GM12878 (cell line): ENCODE results near the gene S100A6. TPM values are rescaled to one million over a fixed set of nuclear protein-coding genes. Genes with fewer than 3 reads are reported as not detected.
A peak's percentile ranks its signal among the peaks of the same experiment; 100 is the strongest.

Experiments used
- ATAC-seq: fragments of 200-7000 bp; cut with Tn5 transposase; 3 replicates; pipeline ENCODE4 v1.9.1; 2020; ENCODE audit warnings: mild to moderate bottlenecking, moderate library complexity
- BruUV-seq: library from RNA; stranded (reverse); fragments of 400-500 nt; replicated peaks from 2 replicates; lab custom pipeline; 2021; lab: Mats Ljungman, UMichigan
- CTCF ChIA-PET: fragments of 300-600 bp; sonication (Branson Sonifier 250); formaldehyde crosslinking; extraction: SDS; loops from one replicate; lab custom pipeline; 2021; ENCODE audit warnings: inconsistent platforms; lab: Yijun Ruan, JAX
- POLR2A ChIA-PET: fragments of 350-600 bp; formaldehyde crosslinking; extraction: SDS; loops from one replicate; lab custom pipeline; 2021; ENCODE audit warnings: inconsistent platforms; lab: Charles Lee
- RAD21 ChIA-PET: fragments of 300-600 bp; sonication (Branson Sonifier 250); formaldehyde crosslinking; loops from one replicate; lab custom pipeline; 2023; ENCODE audit warnings: antibody characterized with exemption; ENCODE audit not compliant: unreplicated experiment; lab: Charles Lee
- SMC1A ChIA-PET: fragments of 300-600 bp; sonication (Branson Sonifier 250); formaldehyde crosslinking; loops from one replicate; lab custom pipeline; 2023; ENCODE audit not compliant: unreplicated experiment, uncharacterized antibody; lab: Charles Lee
- DNase-seq: peaks from one replicate; pipeline ENCODE4 v3.0.0-alpha.2; 2011; ENCODE audit warnings: low read depth, low spot score
- FAIRE-seq: peaks from 3 replicates; lab custom pipeline; 2011; peaks lifted over from hg19 to GRCh38; lab: Jason Lieb, UNC
- H2AFZ ChIP-seq: 2 replicates; pipeline ENCODE4 v1.6.0; 2011; ENCODE audit warnings: low read depth, low read length, control low read depth; ENCODE audit not compliant: control insufficient read depth
- H3K27ac ChIP-seq: 2 replicates; pipeline ENCODE4 v1.5.1; 2011; ENCODE audit warnings: control low read depth; ENCODE audit not compliant: control insufficient read depth, insufficient read depth
- H3K27me3 ChIP-seq, 2 experiments: replicated peaks in 1 of 2; 2 replicates each; pipeline versions ENCODE4 v1.6.0 to v1.6.1; 2011; ENCODE audit warnings: low read length in 1 of 2; ENCODE audit not compliant: control insufficient read depth in 2 of 2, insufficient read depth in 2 of 2
- H3K36me3 ChIP-seq, 2 experiments: 2 replicates each; pipeline ENCODE4 v1.5.1; 2011; ENCODE audit warnings: low read length in 1 of 2; ENCODE audit not compliant: control insufficient read depth in 2 of 2, insufficient read depth in 2 of 2
- H3K4me1 ChIP-seq: 2 replicates; pipeline ENCODE4 v1.6.1; 2011; ENCODE audit warnings: mild to moderate bottlenecking, low read length, moderate library complexity, mixed read lengths; ENCODE audit not compliant: control insufficient read depth, insufficient read depth
- H3K4me2 ChIP-seq: 2 replicates; pipeline ENCODE4 v1.6.0; 2011; ENCODE audit warnings: control low read depth; ENCODE audit not compliant: control insufficient read depth, insufficient read depth
- H3K4me3 ChIP-seq: fragments of 200-600 bp; sonication (generic); 2 replicates; pipeline ENCODE4 v1.5.1; 2016
- H3K79me2 ChIP-seq: 2 replicates; pipeline ENCODE4 v1.6.0; 2011; ENCODE audit warnings: low read length; ENCODE audit not compliant: control insufficient read depth, insufficient read depth
- H3K9ac ChIP-seq: 2 replicates; pipeline ENCODE4 v1.8.0; 2011; ENCODE audit warnings: low read length, control low read depth, mixed read lengths; ENCODE audit not compliant: control insufficient read depth, insufficient read depth
- H3K9me3 ChIP-seq: replicated peaks from 3 replicates; pipeline ENCODE4 v1.5.1; 2011; ENCODE audit warnings: mild to moderate bottlenecking, low read length; ENCODE audit not compliant: control insufficient read depth, insufficient read depth
- H4K20me1 ChIP-seq: 2 replicates; pipeline ENCODE4 v1.6.0; 2011; ENCODE audit not compliant: control insufficient read depth, insufficient read depth
- ATF7 ChIP-seq: fragments of 450-650 bp; IDR thresholded peaks from 2 replicates; pipeline ENCODE4 v1.6.1; 2016; ENCODE audit warnings: low read depth, mild to moderate bottlenecking
- BHLHE40 ChIP-seq, 2 experiments: fragments of 450-650 bp in 1 of 2; IDR thresholded peaks; 2 replicates each; pipeline ENCODE4 v1.6.1; 2011 to 2017; ENCODE audit warnings: low read depth in 2 of 2, borderline replicate concordance in 1 of 2, improper control_type of control experiment in 1 of 2, low read length in 1 of 2, mild to moderate bottlenecking in 1 of 2
- CREB1 ChIP-seq: IDR thresholded peaks from 2 replicates; pipeline ENCODE4 v1.6.1; 2012; ENCODE audit warnings: low read depth, mild to moderate bottlenecking, inconsistent platforms
- GATAD2B ChIP-seq: fragments of 450-650 bp; conservative IDR thresholded peaks from 2 replicates; pipeline ENCODE4 v1.6.1; 2017; ENCODE audit warnings: low read depth, mild to moderate bottlenecking, moderate library complexity
- HDAC6 ChIP-seq: fragments of 200-600 bp; sonication (generic); IDR thresholded peaks from one replicate; pipeline ENCODE4 v1.8.0; 2017; ENCODE audit warnings: antibody characterized with exemption; ENCODE audit not compliant: unreplicated experiment
- MEF2B ChIP-seq: fragments of 450-650 bp; IDR thresholded peaks from 2 replicates; pipeline ENCODE4 v1.6.1; 2018; ENCODE audit warnings: mild to moderate bottlenecking, moderate library complexity; ENCODE audit not compliant: partially characterized antibody, poor library complexity, severe bottlenecking
- MTA2 ChIP-seq: fragments of 450-650 bp; IDR thresholded peaks from 2 replicates; pipeline ENCODE4 v1.6.1; 2016; ENCODE audit warnings: low read depth, mild to moderate bottlenecking, moderate library complexity
- POLR2A ChIP-seq: IDR thresholded peaks from 2 replicates; pipeline ENCODE4 v1.6.1; 2011; ENCODE audit warnings: low read depth, mild to moderate bottlenecking, low read length
- RB1 ChIP-seq: fragments of 450-650 bp; formaldehyde crosslinking; IDR thresholded peaks from 2 replicates; pipeline ENCODE4 v1.6.1; 2017; ENCODE audit warnings: mild to moderate bottlenecking, borderline replicate concordance
- SMARCA5 ChIP-seq: fragments of 450-650 bp; IDR thresholded peaks from 2 replicates; pipeline ENCODE4 v1.6.1; 2017; ENCODE audit warnings: mild to moderate bottlenecking
- STAT3 ChIP-seq: IDR thresholded peaks from 2 replicates; pipeline ENCODE4 v1.6.1; 2011; ENCODE audit warnings: low read depth, low read length, improper control_type of control experiment
- SUPT20H ChIP-seq: IDR thresholded peaks from 2 replicates; pipeline ENCODE4 v1.6.1; 2011; ENCODE audit warnings: low read depth, mild to moderate bottlenecking, low read length, moderate library complexity, borderline replicate concordance; ENCODE audit not compliant: control insufficient read depth
- TCF12 ChIP-seq: IDR thresholded peaks from 2 replicates; pipeline ENCODE4 v1.6.1; 2011; ENCODE audit warnings: low read depth, mild to moderate bottlenecking, low read length
- ZNF622 ChIP-seq: fragments of 450-650 bp; IDR thresholded peaks from 2 replicates; pipeline ENCODE4 v1.6.1; 2017; ENCODE audit warnings: mild to moderate bottlenecking, inconsistent platforms
- WGBS: methylation state at CpG from one replicate; pipeline ENCODE4 v1.1.6; 2016; ENCODE audit warnings: low lambda C conversion rate; ENCODE audit not compliant: insufficient replicate concordance, insufficient coverage; ENCODE audit errors: missing lambda C conversion rate; 5-methylcytosine and 5-hydroxymethylcytosine counted together
- in situ Hi-C: fragments of 300-500 bp; cut with MboI; formaldehyde crosslinking; loops from 9 replicates; pipeline ENCODE4 v1.14.3; 2018; ENCODE audit warnings: mixed read lengths
- intact Hi-C: fragments of 100-400 bp; cut with micrococcal nuclease; formaldehyde crosslinking; loops from one replicate; pipeline ENCODE4 v1.14.2; 2022; ENCODE audit not compliant: unreplicated experiment
- polyA plus RNA-seq, 11 experiments: library from polyadenylated mRNA; depleted of rRNA in 4 of 11; unstranded in 6 of 11; stranded (reverse) in 5 of 11; fragments of >200 nt; fragmentation: Nextera tagmentation in 4 of 11; fragmentation: Illumina TruSeq in 1 of 11; extraction: Ambion mirVana in 4 of 11; extraction: Trizol in 1 of 11; gene quantifications; 1 replicate in 1 of 11; 2 replicates in 10 of 11; pipeline versions ENCODE4 v1.2.1 to v1.2.3, GENCODE V29; 2011 to 2016; ENCODE audit warnings: inconsistent platforms in 2 of 11, missing spikeins in 2 of 11, low read depth in 1 of 11
- total RNA-seq, 4 experiments: library from RNA; depleted of rRNA in 3 of 4; stranded (reverse); fragments of >200 nt in 3 of 4; fragmentation: Illumina TruSeq in 1 of 4; extraction: Trizol in 1 of 4; gene quantifications; 2 replicates each; pipeline versions ENCODE4 v1.2.1 to v1.2.3, GENCODE V29; 2013 to 2021
- TF ChIP-seq, protein P1 (sequence below): fragments of 450-650 bp; IDR thresholded peaks from 2 replicates; pipeline ENCODE4 v1.6.1; 2017; ENCODE audit warnings: borderline replicate concordance
- TF ChIP-seq, protein P2 (sequence below): fragments of 450-650 bp; formaldehyde crosslinking; IDR thresholded peaks from 2 replicates; pipeline ENCODE4 v1.4.0; 2020; ENCODE audit warnings: mild to moderate bottlenecking, moderate library complexity
- TF ChIP-seq, protein P3 (sequence below): IDR thresholded peaks from 2 replicates; pipeline ENCODE4 v1.6.1; 2012; ENCODE audit warnings: low read depth, low read length, improper control_type of control experiment
- TF ChIP-seq, protein P4 (sequence below): fragments of 450-650 bp; IDR thresholded peaks from 2 replicates; pipeline ENCODE4 v1.6.1; 2016; ENCODE audit warnings: mild to moderate bottlenecking

Gene S100A6
- total and polyA plus RNA-seq, 10 of the 15 experiments (the other 5 are each of a cell fraction or from before 2014, with no cell fraction given) = 7.2 to 121 (median 45.7) TPM

DNA sequence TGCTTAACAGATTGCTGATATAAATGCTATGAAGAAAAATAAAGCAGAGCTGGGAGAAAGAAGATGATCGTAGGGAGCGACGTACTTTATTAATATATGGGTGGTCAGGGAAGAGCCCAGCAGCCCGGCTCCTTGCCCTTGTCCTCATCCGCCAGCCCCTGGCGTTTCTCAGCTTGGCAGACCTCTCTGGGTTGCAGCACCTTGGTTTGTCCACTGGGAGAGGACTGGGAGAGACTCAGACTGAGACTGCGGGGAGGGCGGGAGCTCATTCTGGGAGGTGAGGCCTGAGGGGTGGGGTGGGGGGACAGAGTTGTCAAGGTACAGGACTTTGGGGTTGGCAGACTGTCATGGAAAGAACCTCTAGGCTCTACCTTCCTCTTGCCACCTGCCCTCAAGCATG is 16.5 kb upstream of the S100A6 start:
- DNase-seq (no peak), ATAC-seq (0 out of 3 replicates have a peak, but pooled peaks have one; percentile 23), FAIRE-seq (no peak)
- H4K20me1 ChIP-seq = no peaks in the 10 kb centered on the region
- H3K4me1 ChIP-seq = no peaks in the 10 kb centered on the region
- H3K4me3 ChIP-seq = no peak overlapping the region
- no peaks in the 10 kb centered on the region for H3K79me2 ChIP-seq
- ChIA-PET CTCF (interaction anchor here (0.7 to 3.4 kb wide), 4 partner anchors 9 to 200 kb away, joined by 3 to 27 read pairs (median 8); no protein-coding TSS in a partner anchor), RAD21 (interaction anchor here (1.1 kb wide), 2 partner anchors 10 to 12 kb away, joined by 3 read pairs; partner anchors contain the start of gene S100A5), POLR2A (interaction anchor here (0.6 kb wide), 2 partner anchors 47 to 856 kb away, joined by 5 to 6 read pairs; no protein-coding TSS in a partner anchor), SMC1A (interaction anchor here (1.1 to 2.5 kb wide), 4 partner anchors 8 to 17 kb away, joined by 3 to 15 read pairs (median 7); partner anchors contain the start of genes S100A2 and S100A6)
- no peaks in the 10 kb centered on the region for H3K27me3 ChIP-seq
- intact Hi-C loops = no loop called here
- in situ Hi-C loops = no loop called here
- H3K36me3 ChIP-seq = no peaks in the 10 kb centered on the region
- no peaks in the 10 kb centered on the region for H3K9me3 ChIP-seq
- no peak overlapping the region for H2AFZ ChIP-seq
- H3K4me2 ChIP-seq = no peak overlapping the region
- no peak overlapping the region for H3K27ac ChIP-seq
- 66% methylated on average over 8 of the region's 8 CpGs for WGBS
- TF ChIP-seq MTA2 = no peak
- no peak for TF ChIP-seq BHLHE40 (IDR thresholded peaks at IDR 0.05; ENCODE audit: borderline replicate concordance in 1 of 2, low read depth in 2 of 2, low read length in 1 of 2)
- TF ChIP-seq ZNF622 = no peak
- TF ChIP-seq GATAD2B = no peak
- no peak for TF ChIP-seq ATF7
- no peak for TF ChIP-seq MEF2B
- TF ChIP-seq, protein P1, sequence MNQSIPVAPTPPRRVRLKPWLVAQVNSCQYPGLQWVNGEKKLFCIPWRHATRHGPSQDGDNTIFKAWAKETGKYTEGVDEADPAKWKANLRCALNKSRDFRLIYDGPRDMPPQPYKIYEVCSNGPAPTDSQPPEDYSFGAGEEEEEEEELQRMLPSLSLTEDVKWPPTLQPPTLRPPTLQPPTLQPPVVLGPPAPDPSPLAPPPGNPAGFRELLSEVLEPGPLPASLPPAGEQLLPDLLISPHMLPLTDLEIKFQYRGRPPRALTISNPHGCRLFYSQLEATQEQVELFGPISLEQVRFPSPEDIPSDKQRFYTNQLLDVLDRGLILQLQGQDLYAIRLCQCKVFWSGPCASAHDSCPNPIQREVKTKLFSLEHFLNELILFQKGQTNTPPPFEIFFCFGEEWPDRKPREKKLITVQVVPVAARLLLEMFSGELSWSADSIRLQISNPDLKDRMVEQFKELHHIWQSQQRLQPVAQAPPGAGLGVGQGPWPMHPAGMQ = no peak
- TF ChIP-seq, protein P2, sequence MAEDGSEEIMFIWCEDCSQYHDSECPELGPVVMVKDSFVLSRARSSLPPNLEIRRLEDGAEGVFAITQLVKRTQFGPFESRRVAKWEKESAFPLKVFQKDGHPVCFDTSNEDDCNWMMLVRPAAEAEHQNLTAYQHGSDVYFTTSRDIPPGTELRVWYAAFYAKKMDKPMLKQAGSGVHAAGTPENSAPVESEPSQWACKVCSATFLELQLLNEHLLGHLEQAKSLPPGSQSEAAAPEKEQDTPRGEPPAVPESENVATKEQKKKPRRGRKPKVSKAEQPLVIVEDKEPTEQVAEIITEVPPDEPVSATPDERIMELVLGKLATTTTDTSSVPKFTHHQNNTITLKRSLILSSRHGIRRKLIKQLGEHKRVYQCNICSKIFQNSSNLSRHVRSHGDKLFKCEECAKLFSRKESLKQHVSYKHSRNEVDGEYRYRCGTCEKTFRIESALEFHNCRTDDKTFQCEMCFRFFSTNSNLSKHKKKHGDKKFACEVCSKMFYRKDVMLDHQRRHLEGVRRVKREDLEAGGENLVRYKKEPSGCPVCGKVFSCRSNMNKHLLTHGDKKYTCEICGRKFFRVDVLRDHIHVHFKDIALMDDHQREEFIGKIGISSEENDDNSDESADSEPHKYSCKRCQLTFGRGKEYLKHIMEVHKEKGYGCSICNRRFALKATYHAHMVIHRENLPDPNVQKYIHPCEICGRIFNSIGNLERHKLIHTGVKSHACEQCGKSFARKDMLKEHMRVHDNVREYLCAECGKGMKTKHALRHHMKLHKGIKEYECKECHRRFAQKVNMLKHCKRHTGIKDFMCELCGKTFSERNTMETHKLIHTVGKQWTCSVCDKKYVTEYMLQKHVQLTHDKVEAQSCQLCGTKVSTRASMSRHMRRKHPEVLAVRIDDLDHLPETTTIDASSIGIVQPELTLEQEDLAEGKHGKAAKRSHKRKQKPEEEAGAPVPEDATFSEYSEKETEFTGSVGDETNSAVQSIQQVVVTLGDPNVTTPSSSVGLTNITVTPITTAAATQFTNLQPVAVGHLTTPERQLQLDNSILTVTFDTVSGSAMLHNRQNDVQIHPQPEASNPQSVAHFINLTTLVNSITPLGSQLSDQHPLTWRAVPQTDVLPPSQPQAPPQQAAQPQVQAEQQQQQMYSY = no peak
- TF ChIP-seq, protein P3, sequence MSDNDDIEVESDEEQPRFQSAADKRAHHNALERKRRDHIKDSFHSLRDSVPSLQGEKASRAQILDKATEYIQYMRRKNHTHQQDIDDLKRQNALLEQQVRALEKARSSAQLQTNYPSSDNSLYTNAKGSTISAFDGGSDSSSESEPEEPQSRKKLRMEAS = no peak
- no peak for TF ChIP-seq TCF12
- no peak for TF ChIP-seq SMARCA5
- TF ChIP-seq SUPT20H = no peak
- TF ChIP-seq POLR2A = no peak
- no peak for TF ChIP-seq RB1
- TF ChIP-seq, protein P4, sequence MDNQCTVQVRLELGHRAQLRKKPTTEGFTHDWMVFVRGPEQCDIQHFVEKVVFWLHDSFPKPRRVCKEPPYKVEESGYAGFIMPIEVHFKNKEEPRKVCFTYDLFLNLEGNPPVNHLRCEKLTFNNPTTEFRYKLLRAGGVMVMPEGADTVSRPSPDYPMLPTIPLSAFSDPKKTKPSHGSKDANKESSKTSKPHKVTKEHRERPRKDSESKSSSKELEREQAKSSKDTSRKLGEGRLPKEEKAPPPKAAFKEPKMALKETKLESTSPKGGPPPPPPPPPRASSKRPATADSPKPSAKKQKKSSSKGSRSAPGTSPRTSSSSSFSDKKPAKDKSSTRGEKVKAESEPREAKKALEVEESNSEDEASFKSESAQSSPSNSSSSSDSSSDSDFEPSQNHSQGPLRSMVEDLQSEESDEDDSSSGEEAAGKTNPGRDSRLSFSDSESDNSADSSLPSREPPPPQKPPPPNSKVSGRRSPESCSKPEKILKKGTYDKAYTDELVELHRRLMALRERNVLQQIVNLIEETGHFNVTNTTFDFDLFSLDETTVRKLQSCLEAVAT = no peak
- TF ChIP-seq CREB1 = no peak
- no peak for TF ChIP-seq HDAC6
- no peak for TF ChIP-seq STAT3
- TF ChIP-seq, all 136 proteins: peak for 0
- no TSS peak for BruUV-seq
- H3K9ac ChIP-seq = no peak overlapping the region
